NOMO-1 (cell line): Measurements from ENCODE around the gene KRT4.
"Not testable (repeated sequence)": the region's sequence is repeated elsewhere in the genome, so short reads cannot be mapped to it uniquely, and the experiment has no call there.

Source experiments
- DNase-seq, 2 experiments: peaks; one replicate each; lab custom pipeline; 2025; ENCODE audit not compliant: unreplicated experiment in 2 of 2; lab: John Stamatoyannopoulos, UW

The KRT4 gene

DNA sequence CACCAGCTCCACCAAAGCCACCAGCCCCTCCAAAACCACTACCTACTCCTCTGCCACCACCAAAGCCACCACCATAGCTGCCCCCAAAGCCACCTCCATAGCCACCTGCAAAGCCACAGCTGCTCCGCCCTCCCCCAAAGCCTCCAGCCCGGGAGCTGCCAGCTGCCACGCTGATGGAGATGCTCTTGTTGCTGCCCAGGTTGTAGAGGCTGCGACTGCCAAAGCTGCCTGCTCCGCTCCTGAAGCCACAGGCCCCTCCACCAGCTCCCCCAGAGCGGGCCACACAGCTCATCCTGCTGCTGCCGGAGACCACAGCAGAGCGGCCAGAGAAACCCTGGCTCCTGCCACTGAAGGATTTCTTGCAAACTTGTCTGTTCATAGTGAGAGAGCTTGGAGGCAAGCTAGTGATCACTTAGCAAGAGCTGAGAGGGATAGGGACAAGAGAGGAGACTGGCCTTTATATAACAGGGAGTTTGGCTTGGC, 37.0 kb downstream of the KRT4 start, which contains the start of gene KRT76:
Gene KRT76, minus strand, starts transcription at position 433 of the 483 bp plus-strand sequence. Its CDS starts 54 bp downstream, at position 379.
- DNase-seq: no peak

- DNase-seq: no peak
Observed at GRCh38 chr12:52776435-52776834, 37.5 kb downstream of the KRT4 start.

DNA sequence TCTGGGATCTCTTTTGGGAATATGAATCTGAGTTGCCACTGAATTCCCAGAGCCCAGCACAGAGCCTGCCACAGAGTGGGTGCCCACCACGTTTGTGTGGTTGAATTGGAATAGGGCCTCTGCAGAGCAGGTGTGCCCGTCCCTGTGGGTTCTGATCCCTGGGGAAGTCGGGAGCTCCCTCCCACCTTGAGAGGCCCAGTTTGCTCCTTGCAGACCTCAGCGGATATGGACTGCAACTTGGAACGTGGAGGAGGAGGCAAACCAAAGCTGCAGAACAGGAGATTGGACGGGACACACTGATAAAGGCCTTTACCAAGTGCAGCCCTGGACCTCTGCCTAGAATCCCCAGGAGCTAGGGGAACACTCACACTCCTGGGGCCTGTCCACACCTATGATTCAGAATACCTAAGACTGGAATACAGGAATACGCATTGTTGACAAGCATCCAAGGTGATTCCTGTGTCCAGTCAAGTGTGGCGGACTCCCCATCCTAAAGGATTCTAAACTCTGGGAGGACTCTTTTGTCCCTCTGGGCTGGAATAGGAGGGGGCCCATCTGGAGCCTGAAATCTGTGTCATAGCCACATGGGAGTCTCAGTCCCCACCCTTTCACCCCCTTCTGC, 39.2 kb downstream of the KRT4 start:
- no peak for DNase-seq

DNA sequence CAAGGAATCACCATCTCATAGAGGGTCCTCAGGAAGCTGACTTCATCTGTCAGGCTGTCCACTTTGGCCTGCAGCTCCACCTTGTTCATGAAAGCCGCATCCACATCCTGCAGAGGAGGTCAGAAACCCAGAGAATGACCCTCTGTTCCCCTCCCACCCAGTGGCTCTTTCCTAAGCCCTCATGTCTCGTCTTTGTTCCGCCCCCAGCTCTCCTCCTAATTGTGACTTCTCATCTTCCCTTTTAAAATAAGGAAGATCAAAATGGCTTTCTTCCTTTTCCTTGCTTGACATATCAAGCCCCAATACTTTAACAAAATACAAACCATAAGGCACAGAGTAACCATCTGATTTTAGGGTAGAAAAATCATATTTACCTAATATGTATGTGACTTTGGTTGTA, 41.1 kb downstream of the KRT4 start:
- no peak for DNase-seq

DNA sequence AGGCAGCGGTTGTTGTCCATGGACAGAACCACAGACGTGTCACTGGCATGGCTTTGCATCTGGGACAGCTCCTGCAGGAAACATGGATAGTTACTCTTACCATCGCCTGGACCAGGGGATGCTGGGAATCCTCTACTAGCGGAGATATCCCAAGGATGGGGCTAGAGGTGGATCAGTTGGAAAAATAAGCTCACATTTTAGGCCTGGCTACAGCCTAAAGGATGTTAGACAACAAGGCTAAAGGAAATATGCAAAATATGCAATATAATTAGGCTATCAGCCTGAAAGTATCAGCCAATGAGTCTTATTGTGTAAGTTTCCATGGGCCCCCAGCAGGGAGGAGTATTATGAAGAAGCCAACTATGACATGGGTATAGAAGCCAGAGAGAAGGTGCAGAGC, 41.7 kb downstream of the KRT4 start:
- no peak for DNase-seq

DNA sequence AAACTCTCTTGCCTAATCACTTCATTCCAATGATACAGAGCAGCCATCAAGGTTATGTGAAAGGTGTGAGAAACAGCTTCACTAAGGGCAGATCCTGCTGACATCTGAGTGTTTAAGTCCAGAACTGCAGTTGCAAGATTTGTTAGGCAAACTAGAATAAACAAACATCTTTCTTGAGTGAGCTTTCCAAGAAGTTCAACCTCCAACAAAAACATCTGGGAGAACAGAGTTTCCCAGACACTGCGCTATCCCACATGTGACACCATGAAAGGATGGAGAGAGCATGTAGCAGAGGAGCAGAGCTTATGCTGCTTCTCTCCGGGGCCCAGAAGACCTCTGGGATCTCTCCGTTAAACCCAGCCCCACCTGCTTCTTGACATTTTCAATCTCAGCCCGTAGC, 42.4 kb downstream of the KRT4 start:
- DNase-seq: no peak

GRCh38 chr12:52771088-52771487, 42.8 kb downstream of the KRT4 start:
- no peak for DNase-seq

GRCh38 chr12:52769946-52770345, 44.0 kb downstream of the KRT4 start:
- DNase-seq: no peak

DNA sequence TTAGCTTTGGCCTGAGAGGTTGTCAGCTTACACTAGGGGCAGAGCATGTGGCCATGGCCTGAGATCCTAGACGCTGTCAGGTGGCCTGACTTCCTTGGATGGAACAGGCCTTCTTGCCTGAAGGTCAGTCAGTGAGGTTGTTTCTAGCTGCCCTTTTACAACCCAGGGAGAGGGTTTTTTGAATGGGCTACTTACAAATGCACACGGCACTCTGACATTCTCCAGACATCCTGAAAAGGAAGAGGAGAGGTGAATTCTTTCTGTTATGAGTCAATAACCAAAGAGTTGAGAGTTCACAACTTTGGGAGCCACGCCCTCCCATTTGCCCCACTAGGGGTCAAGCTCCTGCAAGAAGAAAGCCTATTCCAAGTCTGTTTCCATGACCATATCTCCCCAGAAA, 44.6 kb downstream of the KRT4 start:
- DNase-seq: no peak

GRCh38 chr12:52768479-52769200, 45.3 kb downstream of the KRT4 start:
- no peak for DNase-seq

GRCh38 chr12:52767427-52767826, 46.5 kb downstream of the KRT4 start:
- DNase-seq: no peak

DNA sequence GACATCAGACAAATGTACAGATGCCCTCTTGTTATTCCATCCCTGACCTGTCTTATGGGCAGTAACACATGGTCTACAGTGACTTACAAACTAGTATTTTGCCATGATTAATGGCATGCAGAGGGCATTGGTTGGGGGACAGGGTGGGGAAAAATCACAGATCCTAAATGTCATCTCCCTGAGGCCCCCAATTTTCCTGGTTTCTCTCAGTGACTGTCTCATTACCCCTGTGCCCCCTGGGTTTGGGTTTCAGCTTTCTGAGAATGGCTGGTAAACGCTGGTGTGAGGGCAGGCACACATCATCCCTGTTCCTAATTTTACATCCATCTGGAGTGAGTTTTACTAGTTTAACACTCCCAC, 46.9 kb downstream of the KRT4 start:
- DNase-seq: no peak

DNA sequence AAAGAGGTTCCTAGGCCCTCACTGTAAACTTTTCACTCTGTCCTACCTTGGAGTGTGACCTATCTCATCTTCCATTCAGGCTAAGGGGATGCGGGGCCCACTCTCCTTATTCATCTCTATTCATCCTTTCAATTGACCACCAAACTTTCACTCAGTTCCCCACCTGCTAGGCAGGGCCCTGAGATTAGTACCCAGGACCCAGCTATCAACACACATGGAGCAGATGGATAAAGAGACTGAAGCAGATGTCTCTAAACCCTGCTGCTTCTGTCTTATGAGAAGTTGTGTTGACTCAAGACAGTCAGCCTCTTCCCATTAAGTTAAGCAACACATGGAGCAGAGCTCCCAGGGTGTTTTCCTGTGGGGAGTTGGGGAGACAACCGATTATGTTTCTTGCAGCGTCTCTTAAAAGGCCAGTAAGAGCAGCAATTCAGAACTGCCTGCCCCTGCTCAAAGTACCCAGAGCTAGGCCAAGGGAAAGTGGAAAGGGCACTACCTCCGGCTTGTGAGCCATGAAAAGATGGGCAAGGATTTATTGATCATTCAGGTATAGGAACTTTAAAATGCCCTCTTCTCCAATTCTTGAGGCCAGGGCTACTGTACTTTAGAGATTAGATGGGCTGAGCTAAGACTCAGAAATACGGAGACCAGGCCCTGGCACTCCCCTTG, 47.4 kb downstream of the KRT4 start:
- DNase-seq: no peak

DNA sequence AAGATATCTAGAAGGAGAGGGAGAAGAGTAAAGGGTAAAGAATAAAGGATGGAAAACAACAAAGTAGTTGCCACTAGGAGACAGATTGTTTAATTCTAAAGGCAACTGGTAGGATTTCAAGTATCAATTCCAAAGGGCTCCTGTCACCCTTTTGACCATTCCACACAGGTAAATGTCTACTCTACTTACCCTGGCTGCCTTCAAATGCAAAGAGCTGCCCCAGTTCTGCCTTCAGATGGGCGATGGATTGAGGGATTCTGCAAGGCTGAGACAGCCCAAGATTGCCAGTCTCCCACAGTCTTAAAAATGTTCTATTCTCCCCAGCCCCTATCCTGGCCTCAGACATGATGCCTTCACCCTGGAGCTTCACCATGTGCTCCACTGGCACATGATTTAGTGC, 48.2 kb downstream of the KRT4 start:
- no peak for DNase-seq

DNA sequence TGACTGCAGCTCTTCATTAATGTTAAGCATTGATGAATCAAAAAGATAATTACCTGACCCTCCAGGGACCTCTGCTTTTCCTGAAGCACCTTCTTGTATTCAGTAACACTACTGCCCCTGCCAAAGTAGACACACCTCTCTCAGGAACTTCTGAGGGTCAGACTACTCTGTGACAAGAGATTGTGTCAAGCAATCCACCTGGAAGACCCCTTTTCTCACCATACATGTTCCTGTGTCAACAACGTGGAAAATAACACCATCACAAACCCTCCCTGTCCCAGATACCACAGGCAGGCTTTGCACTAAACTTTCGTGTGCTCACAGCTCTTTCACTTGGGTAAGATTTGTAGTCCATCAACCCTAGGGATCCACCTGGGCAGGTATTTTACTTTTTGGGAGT, 49.9 kb downstream of the KRT4 start:
- DNase-seq: no peak

DNA sequence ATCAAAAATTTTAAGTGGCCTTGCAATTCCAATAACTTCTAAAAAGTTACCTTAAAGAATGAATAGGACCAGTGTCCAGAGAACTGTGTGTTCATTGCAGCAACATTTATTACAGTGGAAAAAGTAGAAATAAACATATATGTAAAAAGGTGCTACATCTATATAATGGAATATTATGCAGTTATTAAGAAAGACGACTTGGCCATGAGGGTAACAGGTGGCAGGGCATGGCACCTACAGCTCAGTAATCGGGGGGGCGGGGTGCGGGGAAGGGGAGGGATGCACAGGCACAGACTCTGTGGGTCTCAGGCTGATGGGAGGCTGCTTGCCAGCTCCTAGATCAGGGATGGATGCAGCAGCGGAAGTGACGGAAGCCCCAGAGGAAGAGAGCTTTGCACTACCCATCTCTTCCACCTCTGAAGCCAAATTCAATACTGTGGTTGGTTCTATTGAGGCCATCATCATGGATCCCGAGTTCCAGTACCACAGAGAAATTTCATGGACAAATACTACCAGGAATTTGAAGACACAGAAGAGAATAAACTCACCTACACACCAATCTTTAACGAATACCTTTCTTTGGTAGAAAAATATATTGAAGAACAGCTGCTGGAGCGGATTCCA, 50.8 kb downstream of the KRT4 start:
- no peak for DNase-seq

DNA sequence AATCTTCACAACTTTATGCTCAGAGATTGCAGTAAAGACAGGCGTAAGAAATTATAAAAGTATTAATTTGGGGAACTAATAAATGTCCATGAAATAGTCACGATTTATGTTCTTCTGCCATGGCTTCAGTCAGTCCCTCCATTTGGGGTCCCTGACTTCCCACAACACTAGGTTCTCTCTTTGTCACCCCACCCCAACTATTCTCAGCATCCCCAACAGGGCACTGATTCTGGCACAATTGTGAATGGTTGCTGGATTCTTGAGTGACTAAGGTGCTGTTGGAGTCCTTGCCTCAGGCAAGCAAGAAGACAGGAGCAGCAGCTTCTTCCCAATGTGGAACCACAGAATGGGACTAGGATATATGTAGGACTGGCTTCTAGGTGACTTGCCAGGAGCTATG, 52.1 kb downstream of the KRT4 start:
- no peak for DNase-seq

DNA sequence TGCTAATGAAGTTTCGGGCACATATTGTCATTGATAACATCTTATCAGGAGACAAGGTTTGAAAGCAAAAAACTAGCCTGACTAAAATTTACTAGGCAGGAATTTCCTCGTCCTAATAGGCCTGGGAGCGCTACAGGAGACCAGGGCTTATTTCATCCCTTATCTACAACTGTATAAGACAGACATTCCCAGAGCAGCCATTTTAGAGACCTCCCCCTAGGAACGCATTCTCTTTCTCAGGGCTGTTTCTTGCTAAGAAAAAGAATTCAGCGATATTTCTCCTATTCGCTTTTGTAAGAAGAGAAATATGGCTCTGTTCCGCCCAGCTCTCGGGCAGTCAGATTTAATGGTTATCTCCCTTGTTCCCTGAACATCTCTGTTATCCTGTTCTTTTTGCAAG, 52.7 kb downstream of the KRT4 start:
- not testable (repeated sequence) for DNase-seq

- DNase-seq: no peak
Observed at GRCh38 chr12:52760623-52761022, 53.3 kb downstream of the KRT4 start.

GRCh38 chr12:52759695-52760094, 54.2 kb downstream of the KRT4 start:
- no peak for DNase-seq

DNA sequence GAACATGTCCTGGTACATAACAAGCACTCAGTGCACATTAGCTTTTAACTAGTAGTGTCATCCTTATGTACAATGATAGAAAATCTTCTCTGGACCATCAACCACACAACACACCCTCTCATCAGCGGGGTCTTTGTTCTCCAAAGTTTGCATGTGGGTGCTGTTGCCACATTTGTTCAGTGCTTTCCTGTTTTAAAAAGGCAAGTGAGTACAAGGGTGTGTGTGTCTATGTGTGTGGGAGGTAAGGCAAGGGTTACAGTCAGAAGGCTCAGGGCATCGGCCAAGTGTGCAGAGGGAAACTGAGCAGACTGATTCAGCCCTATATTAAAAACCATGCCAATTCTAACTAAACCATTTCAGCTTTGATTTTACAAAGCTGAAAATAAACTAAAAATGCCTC, 54.7 kb downstream of the KRT4 start:
- no peak for DNase-seq
